Naive thymus-derived CD4-positive, alpha-beta T cell (primary cell): Measurements from ENCODE around the gene NR2F1-AS1. TPM values are rescaled to one million over a fixed set of nuclear protein-coding genes. Genes with fewer than 3 reads are reported as not detected.

Experiments used
- ATAC-seq: fragments of 150-1000 bp; cut with Tn5 transposase; 2 replicates; pipeline ENCODE4 v1.10.0; 2021; ENCODE audit warnings: mild to moderate bottlenecking, moderate library complexity
- CTCF ChIA-PET: fragments of 350-600 bp; sonication (Branson Sonifier 250); formaldehyde crosslinking; loops from one replicate; lab custom pipeline; 2021; ENCODE audit warnings: antibody characterized with exemption; lab: Charles Lee
- POLR2A ChIA-PET: fragments of 350-600 bp; sonication (Branson Sonifier 250); formaldehyde crosslinking; loops from one replicate; lab custom pipeline; 2021; ENCODE audit warnings: antibody characterized with exemption, inconsistent platforms; lab: Charles Lee
- DNase-seq, 9 donors: peaks; one replicate each; pipeline versions ENCODE4 v3.0.0 to v3.0.0-alpha.2; 2020 to 2022; ENCODE audit warnings: mixed read lengths in 1 of 9
- H3K27ac ChIP-seq: one replicate; pipeline ENCODE4 v1.7.0; 2013; ENCODE audit warnings: mild to moderate bottlenecking, low read depth, low read length, moderate library complexity
- H3K27me3 ChIP-seq, 2 donors: one replicate each; pipeline ENCODE4 v1.7.0; 2013; ENCODE audit warnings: low read length in 2 of 2, mild to moderate bottlenecking in 2 of 2, moderate library complexity in 2 of 2; ENCODE audit not compliant: control insufficient read depth in 2 of 2, insufficient read depth in 2 of 2
- H3K36me3 ChIP-seq, 3 experiments: 1 replicate in 2 of 3; 2 replicates in 1 of 3; pipeline ENCODE4 v1.7.0; 2013; ENCODE audit warnings: low read length in 3 of 3, mild to moderate bottlenecking in 3 of 3, moderate library complexity in 1 of 3; ENCODE audit not compliant: insufficient read depth in 3 of 3, control insufficient read depth in 2 of 3
- H3K4me1 ChIP-seq, 2 donors: one replicate each; pipeline ENCODE4 v1.7.0; 2013; ENCODE audit warnings: low read length in 2 of 2, mild to moderate bottlenecking in 2 of 2, moderate library complexity in 1 of 2; ENCODE audit not compliant: control insufficient read depth in 2 of 2, insufficient read depth in 2 of 2
- H3K4me3 ChIP-seq: 2 replicates; pipeline ENCODE4 v1.7.0; 2013; ENCODE audit warnings: mild to moderate bottlenecking, low read length
- H3K9me3 ChIP-seq, 3 experiments: 1 replicate in 2 of 3; 2 replicates in 1 of 3; pipeline ENCODE4 v1.7.0; 2013; ENCODE audit warnings: low read length in 3 of 3; ENCODE audit not compliant: control insufficient read depth in 2 of 3
- H3K27ac Mint-ChIP-seq, 9 donors: one replicate each; pipeline ENCODE4 v1.8.0; 2020 to 2022; ENCODE audit warnings: mixed read lengths in 9 of 9, mild to moderate bottlenecking in 8 of 9, moderate library complexity in 5 of 9, inconsistent platforms in 2 of 9
- H3K27me3 Mint-ChIP-seq, 5 donors: one replicate each; pipeline ENCODE4 v1.8.0; 2021 to 2022; ENCODE audit warnings: mixed read lengths in 5 of 5, mild to moderate bottlenecking in 1 of 5
- H3K36me3 Mint-ChIP-seq, 5 donors: one replicate each; pipeline ENCODE4 v1.8.0; 2020 to 2022; ENCODE audit warnings: mixed read lengths in 5 of 5, mild to moderate bottlenecking in 3 of 5, inconsistent platforms in 1 of 5
- H3K4me1 Mint-ChIP-seq, 7 donors: one replicate each; pipeline ENCODE4 v1.8.0; 2020 to 2022; ENCODE audit warnings: mixed read lengths in 7 of 7, mild to moderate bottlenecking in 3 of 7, inconsistent platforms in 1 of 7
- H3K4me3 Mint-ChIP-seq, 10 donors: one replicate each; pipeline ENCODE4 v1.8.0; 2020 to 2022; ENCODE audit warnings: mild to moderate bottlenecking in 10 of 10, mixed read lengths in 10 of 10, moderate library complexity in 6 of 10, inconsistent platforms in 2 of 10
- H3K9me3 Mint-ChIP-seq, 11 donors: one replicate each; pipeline ENCODE4 v1.8.0; 2020 to 2022; ENCODE audit warnings: mixed read lengths in 11 of 11, mild to moderate bottlenecking in 4 of 11, inconsistent platforms in 1 of 11, moderate library complexity in 1 of 11
- intact Hi-C, 2 donors: fragments of 100-400 bp; cut with micrococcal nuclease; formaldehyde crosslinking; loops; one replicate each; pipeline ENCODE4 v1.15.1; 2023
- polyA plus RNA-seq, 2 donors: library from polyadenylated mRNA; unstranded; fragments of 300-500 nt; fragmentation: Illumina TruSeq; gene quantifications; one replicate each; pipeline ENCODE4 v1.2.3, GENCODE V29; 2021
- total RNA-seq, 6 experiments: library from RNA in 5 of 6; stranded (reverse) in 5 of 6; gene quantifications; 1 replicate in 5 of 6; 2 replicates in 1 of 6; pipeline ENCODE4 v1.2.3 and lab custom pipeline; 2021 to 2026

The NR2F1-AS1 gene
- total and polyA plus RNA-seq, 7 experiments from 2014 or later: not detected

DNA sequence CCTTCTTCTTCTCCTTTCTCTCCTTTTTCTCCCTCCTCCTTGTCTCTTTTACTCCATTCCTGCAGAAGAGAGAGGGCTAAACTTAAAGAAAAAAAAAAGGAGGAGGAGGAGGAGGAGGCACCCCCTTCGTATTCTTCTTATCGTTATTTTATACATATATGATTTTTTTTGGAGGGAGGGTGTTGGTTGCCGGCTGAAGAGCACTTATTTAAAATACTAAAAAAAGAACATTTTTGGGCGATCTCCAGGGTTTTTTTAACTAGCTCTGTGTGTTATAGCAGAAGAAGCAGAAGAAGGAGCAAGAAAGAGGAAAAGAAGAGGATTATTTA, 2.4 kb upstream of the NR2F1-AS1 start:
- H3K27me3 Mint-ChIP-seq: peaks cover 38 to 46% (median 42%) of the 10 kb centered on the region in 5 donors
- ChIA-PET CTCF (no interaction called here), POLR2A (no interaction called here)
- peaks cover 0 to 18% (median 0%) of the 10 kb centered on the region in 11 donors for H3K9me3 Mint-ChIP-seq
- Histone ChIP-seq H3K27me3 (peaks cover 36 to 65% of the 10 kb centered on the region in 2 donors), H3K4me3 (no peak overlapping the region), H3K36me3 (no peaks in the 10 kb centered on the region), H3K9me3 (peaks cover 0 to 4% (median 0%) of the 10 kb centered on the region in 3 experiments), H3K4me1 (peaks cover 26 to 35% of the 10 kb centered on the region in 2 donors), H3K27ac (no peak overlapping the region)
- intact Hi-C loops: loop anchor here in 1 of 2 donors (5.0 kb wide), 2 partner anchors 944 to 1154 kb away; no protein-coding TSS in a partner anchor
- ATAC-seq (no peak), DNase-seq (no peak)
- peaks cover 0 to 9% (median 2%) of the 10 kb centered on the region in 5 donors for H3K36me3 Mint-ChIP-seq
- peaks cover 11 to 38% (median 30%) of the 10 kb centered on the region in 7 donors for H3K4me1 Mint-ChIP-seq
- H3K4me3 Mint-ChIP-seq: peak overlapping the region in 1 of 10 donors; percentile 13
- H3K27ac Mint-ChIP-seq: peak overlapping the region in 2 of 9 donors; percentile 31 to 70

DNA sequence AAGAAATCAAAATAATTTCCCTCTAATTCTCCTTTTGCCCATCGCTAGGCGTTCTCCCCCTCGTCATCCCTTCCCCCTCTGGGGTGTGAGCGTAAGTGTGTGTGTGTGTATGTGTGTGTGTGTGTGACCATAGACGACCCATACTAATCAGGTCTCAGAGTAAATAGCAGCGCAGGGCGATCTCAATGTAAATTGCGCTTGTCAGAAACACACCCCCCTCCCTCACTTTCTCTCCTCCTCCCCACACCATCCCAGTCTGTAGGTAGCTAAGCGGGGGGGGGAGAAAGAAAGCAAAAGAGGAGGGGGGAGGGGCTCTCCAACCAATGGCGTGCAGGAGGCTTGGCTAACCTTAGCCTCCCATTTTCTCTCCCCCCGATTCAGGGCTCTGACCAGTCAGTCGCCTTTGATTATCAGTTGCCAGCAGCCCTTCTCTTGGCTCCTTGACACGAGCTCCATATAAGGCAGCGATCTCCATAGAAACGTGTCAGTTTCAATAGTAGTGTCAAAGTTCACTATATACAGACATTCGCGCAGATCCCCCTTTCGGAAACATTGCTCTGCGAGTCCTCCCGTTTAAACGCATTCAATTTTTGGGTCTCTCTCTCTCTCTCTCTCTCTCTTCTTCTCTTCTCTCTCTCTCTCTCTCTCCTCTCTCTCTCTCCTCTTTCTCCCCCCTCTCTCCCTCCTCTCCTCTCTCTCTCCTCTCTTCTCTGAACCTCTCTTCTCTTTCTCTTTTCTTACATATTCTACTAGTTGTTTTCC, 1.8 kb upstream of the NR2F1-AS1 start, which contains the start of gene NR2F1:
Gene NR2F1 (plus strand): TSS at position 546 of the 762 bp plus-strand sequence. CDS start 1,802 bp downstream, outside the sequence.
- Histone ChIP-seq H3K27me3 (peaks cover 36 to 70% of the 10 kb centered on the region in 2 donors), H3K9me3 (peaks cover 0 to 4% (median 0%) of the 10 kb centered on the region in 3 experiments), H3K27ac (no peak within 1 kb of the TSS), H3K4me3 (no peak within 1 kb of the TSS), H3K36me3 (no peaks in the 10 kb centered on the region), H3K4me1 (peaks cover 26 to 35% of the 10 kb centered on the region in 2 donors)
- DNase-seq (no peak), ATAC-seq (no peak)
- peaks cover 40 to 47% (median 45%) of the 10 kb centered on the region in 5 donors for H3K27me3 Mint-ChIP-seq
- peaks cover 0 to 11% (median 2%) of the 10 kb centered on the region in 5 donors for H3K36me3 Mint-ChIP-seq
- H3K4me3 Mint-ChIP-seq: peak within 1 kb of the TSS in 1 of 10 donors; percentile 13
- peak within 1 kb of the TSS in 2 of 9 donors; percentile 31 to 70 for H3K27ac Mint-ChIP-seq
- CTCF ChIA-PET: no interaction called here
- intact Hi-C loops: loop anchor here in 1 of 2 donors (5.0 kb wide), 2 partner anchors 944 to 1154 kb away; no protein-coding TSS in a partner anchor
- POLR2A ChIA-PET: no interaction called here
- peaks cover 0 to 16% (median 1%) of the 10 kb centered on the region in 11 donors for H3K9me3 Mint-ChIP-seq
- H3K4me1 Mint-ChIP-seq: peaks cover 14 to 39% (median 35%) of the 10 kb centered on the region in 7 donors

DNA sequence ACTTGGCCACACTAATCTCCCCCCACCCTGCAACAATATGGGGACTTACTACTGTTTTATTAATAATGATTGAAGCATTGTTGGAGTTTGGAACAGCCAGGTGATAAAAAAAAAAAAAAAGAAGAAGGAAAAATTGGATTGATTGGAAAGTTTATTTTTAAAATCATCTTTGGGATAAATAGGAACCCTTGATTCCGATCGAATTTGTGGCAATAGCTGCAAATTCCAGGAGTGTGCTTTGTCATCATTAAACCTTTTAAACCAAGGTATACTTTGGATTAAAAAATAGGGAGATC, 1.1 kb upstream of the NR2F1-AS1 start:
- CTCF ChIA-PET: no interaction called here
- H3K36me3 Mint-ChIP-seq: peaks cover 0 to 9% (median 0%) of the 10 kb centered on the region in 5 donors
- ATAC-seq (no peak), DNase-seq (no peak)
- Histone ChIP-seq H3K4me3 (no peak overlapping the region), H3K4me1 (peaks cover 26 to 35% of the 10 kb centered on the region in 2 donors), H3K27ac (no peak overlapping the region), H3K9me3 (no peaks in the 10 kb centered on the region), H3K36me3 (no peaks in the 10 kb centered on the region), H3K27me3 (peaks cover 32 to 72% of the 10 kb centered on the region in 2 donors)
- no peak overlapping the region for H3K4me3 Mint-ChIP-seq
- H3K4me1 Mint-ChIP-seq: peaks cover 14 to 34% (median 30%) of the 10 kb centered on the region in 7 donors
- H3K9me3 Mint-ChIP-seq: peaks cover 0 to 13% (median 0%) of the 10 kb centered on the region in 11 donors
- POLR2A ChIA-PET: no interaction called here
- H3K27ac Mint-ChIP-seq: no peak overlapping the region
- H3K27me3 Mint-ChIP-seq: peaks cover 40 to 47% (median 45%) of the 10 kb centered on the region in 5 donors
- intact Hi-C loops: loop anchor here in 1 of 2 donors (5.0 kb wide), 2 partner anchors 945 to 1155 kb away; no protein-coding TSS in a partner anchor

DNA sequence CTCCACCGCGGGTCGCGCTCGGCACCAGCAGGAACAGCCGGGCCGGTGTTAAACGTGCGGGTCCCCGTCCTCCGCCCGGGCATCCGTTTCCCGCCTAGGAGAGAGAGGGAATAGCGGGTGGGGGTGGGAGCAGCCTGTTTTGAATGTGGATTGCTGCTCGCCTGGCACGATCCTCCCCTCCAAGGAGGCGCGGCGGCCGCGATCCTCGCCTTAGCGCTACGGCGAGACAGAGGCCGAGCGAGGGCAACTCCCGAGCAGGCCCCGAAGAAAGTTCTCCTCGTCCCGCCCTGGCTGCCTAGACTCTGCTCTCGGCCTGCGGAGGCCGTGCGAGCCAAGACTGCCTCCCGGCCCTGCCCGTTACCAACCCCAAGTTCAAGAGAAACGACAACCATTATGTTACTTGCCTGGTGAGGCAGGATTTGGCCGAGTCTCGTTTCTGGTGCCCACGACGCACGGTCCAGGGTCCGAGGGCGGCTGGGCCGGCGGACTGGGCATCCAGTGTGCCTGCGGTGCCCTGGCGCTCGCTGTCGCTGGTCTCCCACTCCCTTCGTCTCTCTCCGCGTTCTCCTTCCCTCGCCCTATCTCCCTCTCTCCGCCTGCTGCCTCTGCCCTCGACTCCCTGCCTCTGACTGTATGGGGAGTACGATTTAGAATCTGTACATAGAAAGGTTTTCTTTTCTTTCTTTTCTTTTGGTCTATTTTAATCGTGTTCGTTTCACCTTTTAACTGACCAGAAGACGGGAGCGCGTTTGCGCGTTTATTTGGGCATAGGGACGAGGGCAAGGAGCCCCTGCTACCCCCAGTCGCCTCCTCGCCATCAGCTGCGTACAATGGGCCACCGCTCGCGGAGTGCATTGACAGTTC, 724 bp downstream of the NR2F1-AS1 start:
- ATAC-seq (no peak), DNase-seq (no peak)
- ChIA-PET CTCF (no interaction called here), POLR2A (no interaction called here)
- Histone ChIP-seq H3K9me3 (no peaks in the 10 kb centered on the region), H3K36me3 (no peaks in the 10 kb centered on the region), H3K27me3 (peaks cover 21 to 62% of the 10 kb centered on the region in 2 donors), H3K4me1 (peaks cover 26 to 35% of the 10 kb centered on the region in 2 donors), H3K4me3 (peak overlapping the region; percentile 59), H3K27ac (no peak overlapping the region)
- H3K27ac Mint-ChIP-seq: peak overlapping the region in 4 of 9 donors; percentile 6 to 69 (median 62)
- H3K36me3 Mint-ChIP-seq: peaks cover 0 to 9% (median 0%) of the 10 kb centered on the region in 5 donors
- intact Hi-C loops: loop anchor here (1.0 to 5.0 kb wide), 5 partner anchors 30 to 1157 kb away; a partner anchor contains a TSS
- H3K4me1 Mint-ChIP-seq: peaks cover 10 to 26% (median 21%) of the 10 kb centered on the region in 7 donors
- H3K27me3 Mint-ChIP-seq: peaks cover 44 to 48% (median 45%) of the 10 kb centered on the region in 5 donors
- H3K9me3 Mint-ChIP-seq: peaks cover 0 to 8% (median 0%) of the 10 kb centered on the region in 11 donors
- peak overlapping the region in 3 of 10 donors; percentile 82 to 90 (median 87) for H3K4me3 Mint-ChIP-seq

DNA sequence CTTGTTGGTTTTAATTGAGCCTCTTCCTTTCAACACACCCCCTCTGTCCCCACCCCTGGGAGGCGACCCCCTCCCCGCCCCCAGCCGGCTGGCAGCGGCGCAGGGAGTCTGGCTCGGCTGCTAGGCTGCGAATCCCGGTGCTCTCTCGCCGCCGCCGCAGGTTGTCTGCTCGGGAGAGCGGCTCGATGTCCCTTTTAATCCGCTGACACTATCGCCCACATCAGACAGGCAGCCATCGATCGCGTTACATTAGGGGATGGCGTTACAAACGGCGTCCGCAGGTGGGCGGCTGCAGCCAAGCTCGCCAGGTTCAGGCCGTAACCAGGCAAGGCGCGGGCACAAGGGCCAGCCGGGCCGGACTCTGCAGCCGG, 1.3 kb downstream of the NR2F1-AS1 start:
- ATAC-seq: no peak

More for the DNA sequence above, 1.3 kb downstream of the NR2F1-AS1 start:
- CTCF ChIA-PET: no interaction called here
- POLR2A ChIA-PET: no interaction called here
- H3K4me1 ChIP-seq: peaks cover 26 to 35% of the 10 kb centered on the region in 2 donors
- no peak for DNase-seq
- Mint-ChIP-seq H3K36me3 (peaks cover 0 to 9% (median 0%) of the 10 kb centered on the region in 5 donors), H3K27ac (no peak overlapping the region), H3K9me3 (peaks cover 0 to 8% (median 0%) of the 10 kb centered on the region in 11 donors), H3K4me1 (peaks cover 9 to 26% (median 20%) of the 10 kb centered on the region in 7 donors), H3K4me3 (peak overlapping the region in 4 of 10 donors; percentile 63 to 90 (median 75)), H3K27me3 (peaks cover 48 to 54% (median 51%) of the 10 kb centered on the region in 5 donors)
- H3K4me3 ChIP-seq: peak overlapping the region; percentile 59
- intact Hi-C loops: loop anchor here (1.0 to 5.0 kb wide), 5 partner anchors 31 to 1158 kb away; a partner anchor contains a TSS
- no peaks in the 10 kb centered on the region for H3K36me3 ChIP-seq
- H3K27me3 ChIP-seq: peaks cover 24 to 62% of the 10 kb centered on the region in 2 donors
- H3K27ac ChIP-seq: no peak overlapping the region
- no peaks in the 10 kb centered on the region for H3K9me3 ChIP-seq
